ENCODE results near the gene CACNG5.
A peak's percentile ranks its signal among the peaks of the same experiment; 100 is the strongest.

CACNG5 gene

DNA sequence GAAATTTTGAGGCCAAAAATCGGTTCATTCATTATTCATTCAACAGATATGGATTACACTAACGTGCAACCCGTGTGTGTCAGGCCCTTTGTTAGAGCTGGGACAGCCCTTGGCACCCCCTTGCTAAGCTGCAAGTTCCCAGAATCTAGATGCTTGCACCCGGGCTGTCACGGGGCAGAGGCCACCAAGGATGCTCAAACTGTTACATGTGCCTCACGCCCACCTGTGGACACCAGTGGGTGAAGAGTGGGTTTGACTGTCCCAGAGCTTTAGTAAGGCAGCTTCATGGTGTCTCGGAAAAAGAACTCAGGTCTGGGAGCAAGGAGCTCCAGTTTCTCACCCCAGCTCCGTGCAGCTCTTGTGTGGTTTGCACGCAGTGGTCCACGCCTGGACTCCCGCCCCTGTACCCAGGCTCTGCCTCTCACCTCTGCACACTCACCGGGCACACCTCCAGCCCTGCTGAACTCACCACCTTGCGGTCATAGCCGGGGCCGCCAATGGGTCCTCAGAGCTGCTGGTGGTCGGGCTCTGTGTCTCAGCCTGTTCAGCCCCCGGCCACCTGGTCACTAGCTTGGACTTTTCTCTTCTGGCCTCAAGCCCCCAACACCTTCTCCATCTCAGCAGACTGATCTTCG lies 75.9 kb downstream of the CACNG5 start:
- DNase-seq: no peak

DNA sequence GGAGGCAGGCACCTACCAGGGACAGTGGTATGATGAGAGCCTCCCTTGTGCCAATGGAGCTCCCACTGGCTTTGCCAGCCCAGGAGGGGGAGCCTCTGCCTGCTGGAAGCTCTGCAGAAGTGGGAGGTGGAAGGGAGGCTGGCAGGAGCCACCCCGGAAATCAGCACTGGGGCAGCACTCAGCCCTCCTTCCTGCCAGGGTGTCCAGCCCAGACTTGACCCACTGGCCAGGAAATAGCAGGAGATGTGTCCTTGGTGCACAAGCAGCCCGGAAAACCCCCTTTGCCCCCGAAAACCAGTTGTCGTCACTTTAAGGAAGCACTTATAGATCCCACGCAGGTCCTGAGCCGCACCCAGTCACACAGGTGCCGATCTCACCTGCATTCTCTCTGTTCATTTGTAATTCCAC lies 80.3 kb downstream of the CACNG5 start:
- peak; percentile 7 for DNase-seq

DNA sequence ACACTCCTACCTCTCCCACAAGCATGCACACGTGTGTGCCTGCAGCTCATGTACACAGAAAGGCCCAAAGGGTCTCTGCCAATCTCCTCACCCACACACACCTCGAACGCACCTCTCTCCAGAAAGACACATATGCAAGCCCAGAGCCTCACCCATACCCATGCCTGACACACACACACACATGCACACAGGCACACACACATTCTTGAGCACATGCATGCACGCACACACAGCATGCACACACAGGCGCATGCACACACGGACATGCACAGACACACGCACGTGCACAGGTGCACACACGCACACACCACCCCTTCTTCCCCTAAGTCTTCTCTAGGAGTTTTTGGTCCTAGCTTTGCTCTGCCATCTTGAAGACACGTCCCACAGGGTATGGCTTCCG lies 80.9 kb downstream of the CACNG5 start:
- no peak for DNase-seq

DNA sequence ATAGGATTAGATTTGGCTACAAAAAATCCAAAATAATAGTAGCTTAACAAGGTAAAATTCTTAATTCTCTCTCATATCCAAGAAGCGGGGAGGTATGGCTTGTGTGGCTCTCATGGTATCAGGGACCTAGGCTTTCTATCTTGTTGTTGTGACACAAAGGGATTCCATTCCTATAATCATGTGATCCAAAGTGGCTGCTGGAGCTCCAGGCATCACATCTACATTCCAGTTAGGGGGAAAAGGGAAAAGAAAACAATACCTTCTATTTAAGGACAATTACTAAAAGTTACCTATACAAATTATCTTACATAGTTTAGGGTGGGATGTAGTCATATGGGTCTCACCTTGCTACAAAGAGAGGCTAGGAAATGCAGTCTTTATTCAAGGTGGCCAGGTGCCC lies 82.0 kb downstream of the CACNG5 start:
- no peak for DNase-seq

DNA sequence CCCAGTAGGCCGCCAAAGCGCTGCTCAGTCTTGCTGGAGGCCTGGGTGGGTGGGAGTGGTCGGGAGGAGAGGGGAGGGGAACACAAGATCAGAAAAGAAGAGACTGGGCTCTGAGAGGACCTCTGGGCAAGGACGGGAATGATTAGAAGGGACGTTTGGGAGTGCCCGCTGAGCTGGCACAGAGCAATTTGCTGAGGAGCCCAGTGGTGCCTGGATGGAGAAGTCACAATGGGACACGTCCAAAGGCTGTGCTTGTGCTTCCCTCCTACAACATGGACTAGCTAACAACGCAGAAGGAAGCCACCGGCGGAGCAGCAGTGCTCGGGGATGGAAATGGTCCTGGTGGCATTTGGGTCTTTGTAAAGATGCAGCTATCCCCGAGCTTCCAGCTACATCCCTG lies 84.0 kb downstream of the CACNG5 start:
- DNase-seq: no peak

DNA sequence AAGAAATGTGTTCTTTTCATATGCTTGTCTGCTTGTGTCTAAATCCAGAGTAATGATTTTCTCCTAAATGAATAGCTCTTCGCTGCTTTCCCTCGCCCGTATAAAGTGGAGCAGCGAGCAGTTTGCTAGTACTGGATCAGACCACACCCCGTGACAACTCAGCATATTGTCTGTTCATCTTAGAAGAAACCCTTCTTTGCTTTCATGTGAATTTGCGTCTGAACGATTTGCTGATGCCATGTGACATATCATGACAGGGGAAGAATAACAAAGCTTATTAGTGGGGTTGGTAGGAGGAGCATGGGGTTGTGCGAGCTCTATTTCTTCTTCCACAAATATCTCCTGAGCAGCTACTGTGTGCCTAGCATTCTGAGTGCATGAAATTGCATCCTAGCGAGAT lies 85.5 kb downstream of the CACNG5 start:
- DNase-seq: no peak

DNA sequence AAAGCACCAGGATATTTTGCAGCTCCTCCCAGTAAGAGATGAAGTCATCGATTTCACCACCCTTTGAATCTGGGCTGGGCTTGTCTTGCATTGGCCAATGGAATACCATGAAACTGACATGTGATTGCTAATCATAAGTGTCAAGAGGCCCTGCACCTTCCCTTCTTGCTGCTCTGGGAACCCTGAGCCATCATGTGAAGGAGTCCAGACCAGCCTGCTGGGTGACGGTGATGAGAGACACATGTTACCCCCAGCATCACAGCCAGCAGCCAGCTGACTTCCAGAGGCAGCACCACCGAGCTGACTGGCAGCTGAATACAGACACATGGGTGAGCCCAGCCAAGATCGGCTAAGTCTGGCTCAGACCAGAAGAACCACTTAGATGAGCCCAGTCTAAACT lies 86.0 kb downstream of the CACNG5 start:
- no peak for DNase-seq

DNA sequence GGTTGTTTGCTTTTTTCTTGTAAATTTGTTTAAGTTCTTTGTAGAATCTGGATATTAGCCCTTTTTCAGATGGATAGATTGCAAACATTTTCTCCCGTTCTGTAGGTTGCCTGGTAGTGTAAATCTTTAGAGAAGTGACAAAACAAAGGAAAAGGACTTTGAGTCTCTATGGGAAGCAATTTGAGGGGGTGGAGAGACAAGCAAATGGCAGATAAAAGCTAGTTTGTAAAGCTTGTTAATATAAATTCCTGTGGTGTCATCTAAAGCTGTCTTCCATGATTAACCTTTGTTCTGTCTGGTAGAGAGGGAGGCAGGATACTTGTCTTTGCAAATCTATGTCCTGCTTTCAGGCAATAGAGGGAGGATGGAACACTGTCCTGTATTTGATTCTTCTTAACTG lies 89.0 kb downstream of the CACNG5 start:
- DNase-seq: no peak

DNA sequence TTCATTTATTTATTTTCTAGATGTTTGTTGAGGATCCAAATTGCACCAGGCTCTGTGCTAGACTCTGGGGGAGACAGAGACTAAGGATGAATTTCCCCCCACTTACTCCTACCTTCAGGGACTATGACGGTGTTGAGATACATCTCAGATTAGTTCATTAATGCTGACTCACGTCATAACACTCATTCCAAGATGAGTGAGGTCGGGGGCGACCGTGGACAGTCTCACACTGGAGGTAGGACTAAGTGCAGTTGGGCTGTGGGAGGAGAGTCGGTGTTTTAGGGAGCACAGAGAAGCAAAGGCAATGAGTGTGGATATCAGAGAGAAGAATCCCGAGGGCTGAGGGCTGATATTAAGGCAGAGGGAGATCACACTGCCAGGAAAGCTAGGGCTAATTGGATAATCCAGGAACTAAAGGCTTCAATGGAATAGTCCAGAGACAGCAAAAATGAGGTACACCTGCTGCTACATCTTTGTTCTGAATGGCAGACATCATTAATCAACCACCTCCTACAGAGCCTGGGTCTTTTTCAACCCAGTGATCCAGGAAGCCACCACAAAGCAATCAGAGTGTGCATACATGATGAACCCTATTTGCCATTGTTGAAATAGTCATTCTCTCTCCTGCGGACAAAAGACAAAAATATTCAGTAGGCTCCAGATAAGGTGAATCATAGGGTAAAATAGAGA lies 91.0 kb downstream of the CACNG5 start:
- no peak for DNase-seq

DNA sequence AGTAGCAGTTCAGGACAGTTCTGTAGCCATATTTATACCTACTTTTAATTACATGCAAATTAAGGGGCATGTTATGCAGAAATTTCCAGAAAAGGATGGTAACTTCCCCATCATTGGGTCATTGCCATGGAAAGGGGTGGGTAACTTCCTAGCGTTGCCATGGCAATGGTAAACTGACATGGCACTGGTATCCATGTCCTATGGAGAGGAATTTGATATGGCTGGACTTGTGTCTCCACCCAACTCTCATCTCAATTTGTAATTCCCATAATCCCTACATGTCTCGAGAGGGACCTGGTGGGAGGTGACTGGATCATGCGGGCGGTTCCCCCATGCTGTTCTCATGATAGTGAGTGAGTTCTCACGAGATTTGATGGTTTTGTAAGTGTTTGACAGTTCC lies 94.0 kb downstream of the CACNG5 start:
- no peak for DNase-seq

DNA sequence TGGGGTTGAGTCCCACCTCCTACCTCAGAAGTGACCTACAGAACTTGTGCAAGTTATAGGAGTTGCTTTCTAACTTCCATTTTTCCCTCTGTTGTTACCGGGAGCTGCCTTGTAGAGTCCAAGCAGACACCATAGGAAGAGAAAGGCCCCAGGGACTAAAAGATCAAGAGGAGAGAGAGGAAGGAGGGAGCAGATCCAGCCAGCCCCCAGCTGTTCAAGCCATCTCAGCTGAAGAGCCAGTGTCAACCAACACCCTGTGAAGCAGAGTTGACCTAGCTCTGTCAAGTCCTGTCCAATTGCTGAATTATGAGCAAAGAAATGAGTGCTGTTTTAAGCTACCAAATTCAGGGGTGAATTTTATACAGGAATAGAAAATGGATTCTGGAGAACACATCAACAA lies 94.7 kb downstream of the CACNG5 start:
- no peak for DNase-seq

DNA sequence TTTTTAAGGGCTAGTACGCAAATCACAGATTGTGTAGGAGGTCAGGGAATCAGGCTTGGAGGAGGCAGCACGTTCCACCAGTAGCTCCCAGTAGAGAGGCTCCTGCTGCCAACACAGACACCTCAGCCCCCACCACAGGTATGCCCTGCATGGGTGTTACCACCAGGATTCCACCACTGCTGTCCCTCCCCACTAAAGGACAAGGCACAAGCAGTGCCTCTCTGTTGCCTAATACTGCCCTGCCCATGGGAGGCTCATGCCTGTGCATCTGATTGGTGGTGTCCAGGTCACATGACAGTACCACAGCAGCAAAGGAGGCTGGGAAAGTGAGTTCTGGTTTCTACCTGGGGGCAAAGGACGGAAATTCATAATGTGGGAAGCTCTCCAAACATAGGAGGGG lies 96.0 kb downstream of the CACNG5 start:
- DNase-seq: no peak

DNA sequence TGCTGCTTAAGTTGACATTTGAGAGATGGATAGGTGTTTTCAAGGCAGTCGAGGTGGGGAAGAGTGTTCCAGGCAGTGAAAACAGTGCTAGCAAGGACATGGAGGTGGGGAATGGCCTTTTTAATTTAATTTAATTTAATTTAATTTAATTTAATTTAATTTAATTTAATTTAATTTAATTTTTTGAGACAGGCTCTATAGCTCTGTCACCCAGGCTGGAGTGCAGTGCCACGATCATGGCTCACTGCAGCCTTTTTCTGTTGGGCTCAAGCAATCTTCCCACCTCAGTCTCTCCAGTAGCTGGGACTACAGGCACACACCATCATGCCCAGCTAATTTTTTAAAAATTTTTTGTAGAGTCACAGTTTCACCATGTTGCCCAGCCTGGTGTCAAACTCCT lies 97.4 kb downstream of the CACNG5 start:
- no peak for DNase-seq

DNA sequence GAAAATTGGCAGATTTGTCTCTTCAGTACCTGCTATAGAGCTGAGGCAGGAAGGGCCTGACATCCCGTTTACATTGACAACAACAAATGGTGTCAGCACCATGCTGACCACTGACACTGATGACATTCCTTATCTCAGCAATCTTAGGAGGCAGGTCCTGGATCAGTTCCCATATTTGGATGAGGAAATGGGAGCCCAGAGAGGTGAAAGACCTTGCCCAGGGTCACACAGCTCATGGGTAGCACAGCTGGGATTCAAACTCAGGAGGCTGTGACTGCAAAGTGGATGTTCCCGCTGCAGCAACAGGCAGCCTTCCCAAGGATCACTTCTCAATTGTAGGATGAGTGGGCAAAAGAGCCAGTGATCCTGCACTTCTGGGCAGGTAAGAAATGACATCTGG lies 99.1 kb downstream of the CACNG5 start:
- DNase-seq: no peak
